A673 (cell line): ENCODE measurements around the gene KLHL26. TPM values are rescaled to one million over a fixed set of nuclear protein-coding genes. Genes with fewer than 3 reads are reported as not detected.

Experiments used
- BruUV-seq: library from RNA; stranded (reverse); fragments of 400-500 nt; replicated peaks from 2 replicates; lab custom pipeline; 2021; lab: Mats Ljungman, UMichigan
- CTCF ChIA-PET: fragments of 300-600 bp; sonication (Branson Sonifier 250); formaldehyde crosslinking; loops from one replicate; lab custom pipeline; 2022; ENCODE audit warnings: antibody characterized with exemption; lab: Charles Lee
- POLR2A ChIA-PET: fragments of 300-600 bp; sonication (Branson Sonifier 250); formaldehyde crosslinking; loops from one replicate; lab custom pipeline; 2022; ENCODE audit warnings: antibody characterized with exemption; ENCODE audit not compliant: low non-redundant PET; lab: Charles Lee
- DNase-seq: peaks from one replicate; pipeline ENCODE4 v3.0.0-alpha.2; 2015; ENCODE audit warnings: low spot score
- H3K27ac ChIP-seq: fragments of 200-600 bp; sonication (generic); 2 replicates; pipeline ENCODE4 v1.5.1; 2016; ENCODE audit warnings: mixed run types, low read depth, mild to moderate bottlenecking, mixed read lengths, antibody characterized with exemption, low read length; ENCODE audit not compliant: poor library complexity, severe bottlenecking
- H3K27me3 ChIP-seq: fragments of 200-600 bp; sonication (generic); replicated peaks from 2 replicates; pipeline ENCODE4 v1.6.1; 2017; ENCODE audit warnings: mixed run types, low read depth, mild to moderate bottlenecking, mixed read lengths, antibody characterized with exemption, low read length; ENCODE audit not compliant: insufficient read depth, poor library complexity
- H3K36me3 ChIP-seq: fragments of 200-600 bp; sonication (generic); 2 replicates; pipeline ENCODE4 v1.6.1; 2016; ENCODE audit warnings: mixed run types, mild to moderate bottlenecking, mixed read lengths, antibody characterized with exemption, low read length; ENCODE audit not compliant: insufficient read depth, poor library complexity, severe bottlenecking
- H3K4me1 ChIP-seq: fragments of 200-600 bp; sonication (generic); 2 replicates; pipeline ENCODE4 v1.6.1; 2017; ENCODE audit warnings: mixed run types, mild to moderate bottlenecking, mixed read lengths, antibody characterized with exemption, low read length; ENCODE audit not compliant: insufficient read depth, poor library complexity, severe bottlenecking
- H3K4me3 ChIP-seq: fragments of 200-600 bp; sonication (generic); 2 replicates; pipeline ENCODE4 v1.5.1; 2016; ENCODE audit warnings: low read depth, mixed run types, mild to moderate bottlenecking, mixed read lengths, low read length; ENCODE audit not compliant: poor library complexity, severe bottlenecking
- H3K9me3 ChIP-seq: fragments of 200-600 bp; sonication (generic); 2 replicates; pipeline ENCODE4 v1.6.1; 2016; ENCODE audit warnings: mixed run types, low read depth, mild to moderate bottlenecking, mixed read lengths, antibody characterized with exemption, low read length; ENCODE audit not compliant: poor library complexity, severe bottlenecking
- EZH2 ChIP-seq: fragments of 200-600 bp; sonication (generic); IDR thresholded peaks from 2 replicates; pipeline ENCODE4 v1.6.1; 2017; ENCODE audit warnings: borderline replicate concordance, low read depth, mild to moderate bottlenecking, mixed read lengths, antibody characterized with exemption, low read length; ENCODE audit not compliant: poor library complexity, severe bottlenecking
- intact Hi-C: fragments of 100-400 bp; cut with micrococcal nuclease; formaldehyde crosslinking; loops from one replicate; pipeline ENCODE4 v1.10.0; 2022; ENCODE audit not compliant: unreplicated experiment
- total RNA-seq: library from RNA; stranded (reverse); gene quantifications from 2 replicates; pipeline ENCODE4 v1.2.3, GENCODE V29; 2021
- TF ChIP-seq, protein P1 (sequence below): fragments of 300-800, 200-600 bp; sonication (generic); conservative IDR thresholded peaks from 2 replicates; pipeline ENCODE4 v1.5.1; 2017; ENCODE audit warnings: low read depth, mild to moderate bottlenecking, antibody characterized with exemption, low read length, moderate library complexity, mixed read lengths

The KLHL26 gene
- total RNA-seq, 1 experiment from 2014 or later, result 16.3 TPM

DNA sequence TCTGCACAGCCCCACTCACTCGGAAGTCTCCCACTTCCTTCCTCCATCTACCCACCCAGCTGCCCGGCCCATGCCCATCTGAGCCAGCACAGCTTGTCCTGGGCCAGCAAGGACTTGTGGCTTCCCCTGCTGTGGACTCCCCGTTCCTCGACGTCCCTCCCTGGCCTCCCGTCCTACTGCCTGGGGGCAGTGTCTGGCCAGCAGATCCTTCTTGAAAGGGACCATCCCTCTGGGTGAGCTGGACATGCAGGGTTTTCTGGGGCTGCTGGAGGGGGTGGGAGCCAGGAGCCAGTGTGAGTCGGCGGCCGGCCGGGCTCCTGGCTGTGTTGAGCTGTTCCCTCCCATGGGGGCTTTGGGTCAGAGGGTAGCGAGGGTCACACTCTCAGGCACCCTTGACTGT lies 73.4 kb downstream of the KLHL26 start:
- Histone ChIP-seq H3K27ac (no peak overlapping the region), H3K36me3 (no peaks in the 10 kb centered on the region), H3K4me1 (no peaks in the 10 kb centered on the region), H3K9me3 (no peaks in the 10 kb centered on the region), H3K27me3 (no peaks in the 10 kb centered on the region), H3K4me3 (no peak overlapping the region)
- ChIA-PET CTCF (no interaction called here), POLR2A (no interaction called here)
- BruUV-seq, result no TSS peak
- TF ChIP-seq, protein P1, sequence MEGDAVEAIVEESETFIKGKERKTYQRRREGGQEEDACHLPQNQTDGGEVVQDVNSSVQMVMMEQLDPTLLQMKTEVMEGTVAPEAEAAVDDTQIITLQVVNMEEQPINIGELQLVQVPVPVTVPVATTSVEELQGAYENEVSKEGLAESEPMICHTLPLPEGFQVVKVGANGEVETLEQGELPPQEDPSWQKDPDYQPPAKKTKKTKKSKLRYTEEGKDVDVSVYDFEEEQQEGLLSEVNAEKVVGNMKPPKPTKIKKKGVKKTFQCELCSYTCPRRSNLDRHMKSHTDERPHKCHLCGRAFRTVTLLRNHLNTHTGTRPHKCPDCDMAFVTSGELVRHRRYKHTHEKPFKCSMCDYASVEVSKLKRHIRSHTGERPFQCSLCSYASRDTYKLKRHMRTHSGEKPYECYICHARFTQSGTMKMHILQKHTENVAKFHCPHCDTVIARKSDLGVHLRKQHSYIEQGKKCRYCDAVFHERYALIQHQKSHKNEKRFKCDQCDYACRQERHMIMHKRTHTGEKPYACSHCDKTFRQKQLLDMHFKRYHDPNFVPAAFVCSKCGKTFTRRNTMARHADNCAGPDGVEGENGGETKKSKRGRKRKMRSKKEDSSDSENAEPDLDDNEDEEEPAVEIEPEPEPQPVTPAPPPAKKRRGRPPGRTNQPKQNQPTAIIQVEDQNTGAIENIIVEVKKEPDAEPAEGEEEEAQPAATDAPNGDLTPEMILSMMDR, result no peak
- TF ChIP-seq EZH2, result no peak
- intact Hi-C loops, result no loop called here
- DNase-seq, result no peak

DNA sequence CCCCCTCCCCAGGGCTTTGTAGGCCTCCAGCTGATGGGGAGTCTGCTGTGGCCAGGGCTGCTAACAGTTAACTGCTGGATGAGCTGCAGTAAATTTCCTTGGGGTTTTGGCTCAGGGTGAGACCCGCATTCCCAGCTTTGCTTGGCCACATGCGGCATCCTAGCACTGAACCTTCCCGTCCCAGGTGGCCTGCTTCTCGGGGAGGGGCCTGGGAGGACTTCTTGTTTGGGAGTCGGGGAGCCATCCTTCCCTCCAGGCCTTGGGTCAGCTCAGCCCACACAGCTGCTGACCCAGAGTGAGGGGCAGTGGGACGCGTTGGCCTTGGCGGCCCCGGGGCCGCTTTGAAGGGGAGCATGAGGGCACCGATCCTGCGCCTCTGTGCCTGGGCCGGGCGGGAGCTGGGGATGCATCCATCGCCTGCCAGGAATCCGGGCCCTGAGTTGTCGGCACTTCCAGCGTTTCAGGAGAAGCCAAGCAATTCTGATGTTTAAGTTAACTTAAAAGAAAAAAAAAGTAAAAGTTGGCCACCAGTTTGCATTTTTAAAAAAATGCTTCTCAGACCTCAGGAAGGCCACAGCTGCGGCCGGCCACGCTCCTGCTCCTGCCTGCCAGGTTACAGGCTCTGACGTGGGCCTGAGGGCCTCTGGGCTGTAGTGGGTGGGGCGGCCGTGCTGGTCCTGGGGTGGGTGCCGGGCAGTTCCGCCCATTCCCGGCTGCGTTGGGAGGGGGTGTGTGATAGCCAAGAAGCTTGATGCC lies 74.3 kb downstream of the KLHL26 start:
- DNase-seq, result no peak
- CTCF ChIA-PET, result interaction anchor here (0.6 kb wide), 1 partner anchor 42 kb away, joined by 5 read pairs; no protein-coding TSS in a partner anchor
- TF ChIP-seq, protein P1, result no peak
- TF ChIP-seq EZH2, result no peak

DNA sequence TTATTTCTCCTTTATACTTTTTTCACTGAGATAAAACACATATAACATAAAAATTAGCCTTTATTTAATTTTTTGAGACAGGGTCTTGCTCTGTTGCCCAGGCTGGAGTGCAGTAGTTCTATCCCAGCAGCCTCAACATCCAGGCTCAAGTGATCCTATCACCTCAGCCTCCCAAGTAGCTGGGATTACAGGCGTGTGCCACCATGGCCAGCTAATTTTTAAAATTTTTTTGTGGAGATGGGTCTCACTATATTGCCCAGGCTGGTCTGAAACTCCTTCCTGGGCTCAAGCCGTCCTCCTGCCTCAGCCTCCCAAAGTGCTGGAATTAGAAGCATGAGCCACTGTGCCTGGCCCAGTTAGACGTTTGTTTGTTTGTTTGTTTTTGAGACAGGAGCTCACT lies 75.1 kb downstream of the KLHL26 start:
- DNase-seq, result no peak
- H3K27me3 ChIP-seq, result no peaks in the 10 kb centered on the region
- ChIA-PET CTCF (interaction anchor here (0.6 kb wide), 1 partner anchor 41 kb away, joined by 5 read pairs; no protein-coding TSS in a partner anchor), POLR2A (interaction anchor here (0.6 kb wide), 1 partner anchor 47 kb away, joined by 5 read pairs; no protein-coding TSS in a partner anchor)
- no TSS peak for BruUV-seq
- H3K4me1 ChIP-seq, result no peaks in the 10 kb centered on the region
- no peaks in the 10 kb centered on the region for H3K9me3 ChIP-seq
- no peak overlapping the region for H3K4me3 ChIP-seq
- no peaks in the 10 kb centered on the region for H3K36me3 ChIP-seq
- no peak overlapping the region for H3K27ac ChIP-seq
- TF ChIP-seq EZH2, result no peak
- TF ChIP-seq, protein P1, result no peak
- intact Hi-C loops, result no loop called here

More for the DNA sequence above, 74.3 kb downstream of the KLHL26 start:
- no peaks in the 10 kb centered on the region for H3K36me3 ChIP-seq
- no peaks in the 10 kb centered on the region for H3K9me3 ChIP-seq
- no peak overlapping the region for H3K4me3 ChIP-seq
- BruUV-seq, result no TSS peak
- POLR2A ChIA-PET, result no interaction called here
- intact Hi-C loops, result no loop called here
- no peak overlapping the region for H3K27ac ChIP-seq
- no peaks in the 10 kb centered on the region for H3K27me3 ChIP-seq
- no peaks in the 10 kb centered on the region for H3K4me1 ChIP-seq
